ENCODE data around the gene CHP1.
"Not testable (repeated sequence)": the region's sequence is repeated elsewhere in the genome, so short reads cannot be mapped to it uniquely, and the experiment has no call there.

Gene CHP1

DNA sequence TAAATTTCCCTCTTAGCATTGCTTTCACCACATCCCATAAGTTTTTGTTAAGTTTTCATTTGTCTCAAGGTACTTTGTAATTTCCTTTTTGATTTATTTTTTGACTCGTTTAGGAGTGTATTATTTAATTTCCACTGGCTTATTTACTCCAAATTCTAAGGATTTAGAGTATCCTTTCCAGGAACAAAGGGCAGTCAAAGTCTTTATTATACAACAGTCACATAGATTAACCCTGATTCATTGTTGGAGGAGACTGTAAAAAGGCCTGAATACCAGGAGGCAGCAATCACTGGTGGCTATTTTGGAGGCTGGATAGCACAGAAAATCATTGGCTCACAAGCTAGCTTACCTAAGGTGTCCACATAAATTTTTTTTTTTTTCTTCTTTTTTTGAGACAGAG, 61.5 kb downstream of the CHP1 start:
- DNase-seq (ENCODE audit: low spot score) = no peak

- not testable (repeated sequence) for DNase-seq (ENCODE audit: low spot score)
Observed at GRCh38 chr15:41301139-41301538, 70.1 kb downstream of the CHP1 start.

- DNase-seq (ENCODE audit: low spot score) = no peak
Observed at GRCh38 chr15:41301587-41301986, 70.5 kb downstream of the CHP1 start.

DNA sequence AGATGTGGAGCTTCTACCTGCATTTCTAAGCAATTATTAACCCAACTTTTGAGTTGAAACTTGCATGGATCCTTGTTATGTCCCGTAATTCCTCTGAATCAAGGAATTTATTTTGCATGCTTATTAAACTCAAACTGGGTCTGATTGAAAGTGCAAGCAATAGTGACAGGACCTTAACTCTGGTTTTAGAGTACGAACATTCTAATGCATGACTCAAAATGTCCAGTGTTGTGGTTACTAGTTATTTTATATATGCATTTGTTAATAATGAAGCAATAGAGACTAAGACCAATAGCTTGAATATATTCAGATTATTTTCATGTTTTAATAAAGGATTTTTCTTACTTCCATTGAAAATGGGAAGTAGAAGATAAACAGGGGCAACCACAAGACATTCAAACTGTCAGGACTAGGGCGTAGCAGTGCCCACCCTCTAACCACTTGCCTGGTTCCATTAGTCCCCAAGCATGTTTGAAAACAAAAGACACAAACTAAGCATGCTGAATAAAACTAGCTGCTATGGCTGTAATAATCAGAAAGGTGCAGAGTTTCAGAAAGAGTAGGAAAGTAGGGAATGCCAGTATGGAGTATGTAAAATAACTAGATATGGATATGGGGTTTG, 73.2 kb downstream of the CHP1 start:
- no peak for DNase-seq (ENCODE audit: low spot score)

DNA sequence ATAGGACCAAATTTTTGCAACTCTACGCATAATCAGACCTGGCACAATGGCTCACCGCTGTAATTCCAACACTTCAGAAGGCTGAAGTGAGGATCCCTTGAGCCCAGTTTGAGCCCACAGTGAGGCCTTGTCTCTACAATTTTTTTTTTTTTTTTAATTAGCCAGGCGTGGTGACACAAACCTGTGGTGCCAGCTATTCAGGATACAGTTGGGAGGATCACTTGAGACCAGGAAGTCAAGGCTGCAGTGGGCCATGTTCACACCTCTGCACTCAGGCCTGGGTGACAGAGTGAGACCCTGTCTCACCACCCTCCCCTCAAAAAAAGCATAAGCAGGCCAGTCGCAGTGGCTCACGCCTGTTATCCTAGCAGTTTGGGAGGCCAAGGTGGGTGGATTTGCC, 76.6 kb downstream of the CHP1 start:
- DNase-seq (ENCODE audit: low spot score) = no peak

DNA sequence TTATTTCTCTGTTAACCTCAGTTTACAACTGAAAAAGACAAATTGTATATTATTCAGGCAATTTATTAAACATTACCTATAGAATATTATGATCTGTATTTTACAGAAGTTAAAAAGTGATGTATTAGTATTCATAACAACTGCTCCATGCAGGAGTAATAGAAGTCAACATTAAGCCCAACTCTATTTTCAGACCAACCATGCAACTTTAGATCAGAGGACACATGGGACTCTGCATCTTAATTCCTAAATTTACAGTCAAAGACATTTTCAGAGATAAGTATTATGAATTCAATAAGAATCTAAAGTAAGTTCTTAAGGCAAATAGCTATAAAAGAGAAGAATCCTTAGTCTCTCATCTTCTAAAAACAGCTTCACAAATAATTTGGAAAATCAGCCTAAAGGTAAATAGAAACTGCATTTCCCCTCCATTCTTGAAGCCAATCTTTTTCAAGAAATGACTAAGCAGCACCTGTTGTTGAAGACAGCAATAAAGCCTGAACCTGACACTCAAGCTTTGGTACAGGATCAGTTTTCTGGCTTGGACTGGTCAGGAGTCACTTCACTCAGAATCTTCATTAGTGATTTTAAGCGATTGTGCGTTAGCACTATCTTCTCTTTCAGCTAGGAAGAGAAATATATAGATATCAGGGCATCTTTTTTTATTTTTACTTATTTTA, 78.3 kb downstream of the CHP1 start:
- DNase-seq (ENCODE audit: low spot score) = no peak

GRCh38 chr15:41320805-41321330, 89.8 kb downstream of the CHP1 start:
- DNase-seq (ENCODE audit: low spot score) = not testable (repeated sequence)

- DNase-seq (ENCODE audit: low spot score) = no peak
Observed at GRCh38 chr15:41323611-41324010, 92.5 kb downstream of the CHP1 start.

DNA sequence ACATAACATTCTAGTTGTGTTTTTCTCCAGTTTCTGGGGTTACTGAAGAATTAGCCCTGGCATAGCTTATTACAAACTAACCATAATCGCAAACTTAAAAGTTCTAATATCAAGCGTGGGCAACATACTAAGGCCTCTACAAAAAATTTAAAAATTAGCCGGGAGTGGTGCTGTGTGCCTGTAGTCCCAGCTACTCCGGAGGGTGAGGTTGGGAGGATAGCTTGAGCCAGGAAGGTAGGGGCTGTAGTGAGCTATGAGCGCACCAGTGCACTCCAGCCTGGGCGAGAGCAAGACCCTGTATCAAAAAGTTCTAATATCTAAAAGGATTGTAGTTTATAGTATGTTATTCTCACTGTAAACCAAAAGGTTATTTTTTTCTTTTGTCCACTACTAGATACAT, 100.2 kb downstream of the CHP1 start:
- DNase-seq (ENCODE audit: low spot score) = no peak

Measured in hematopoietic multipotent progenitor cell treated with erythropoietin and hydrocortisone succinate and interleukin-3 and kit ligand, for 17 days (in vitro differentiated cells).